GM20000 (cell line): Measurements from ENCODE around the gene SLC1A2.
"Not testable (repeated sequence)": the region's sequence is repeated elsewhere in the genome, so short reads cannot be mapped to it uniquely, and the experiment has no call there.

Source experiments
- DNase-seq: peaks from one replicate; pipeline ENCODE4 v3.0.0; 2012; ENCODE audit warnings: low spot score
- TF ChIP-seq, protein P1 (sequence below): IDR thresholded peaks from 2 replicates; pipeline ENCODE4 v1.5.1; 2012; ENCODE audit warnings: mild to moderate bottlenecking, control low read depth; ENCODE audit errors: extremely low read depth, missing control alignments

Gene SLC1A2

DNA sequence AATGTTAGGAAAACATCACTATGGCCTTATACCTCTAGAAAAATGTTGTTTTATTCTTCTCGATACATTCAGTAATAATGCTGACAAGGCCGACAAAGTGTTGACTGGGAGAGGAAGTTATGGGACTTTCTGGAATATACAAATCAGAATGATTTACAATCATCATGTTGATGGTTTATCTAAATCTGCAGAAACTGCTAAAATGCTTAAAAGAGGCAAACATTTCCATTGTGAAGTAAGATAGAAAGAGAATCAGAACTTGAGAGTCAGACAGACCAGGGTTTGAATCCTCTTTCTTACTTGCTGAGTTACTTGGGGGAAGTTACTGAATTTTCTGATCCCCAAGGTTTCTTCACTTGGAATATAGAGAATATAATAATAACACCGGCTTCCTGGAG is 191.0 kb downstream of the SLC1A2 start:
- no peak for DNase-seq
- TF ChIP-seq, protein P1, sequence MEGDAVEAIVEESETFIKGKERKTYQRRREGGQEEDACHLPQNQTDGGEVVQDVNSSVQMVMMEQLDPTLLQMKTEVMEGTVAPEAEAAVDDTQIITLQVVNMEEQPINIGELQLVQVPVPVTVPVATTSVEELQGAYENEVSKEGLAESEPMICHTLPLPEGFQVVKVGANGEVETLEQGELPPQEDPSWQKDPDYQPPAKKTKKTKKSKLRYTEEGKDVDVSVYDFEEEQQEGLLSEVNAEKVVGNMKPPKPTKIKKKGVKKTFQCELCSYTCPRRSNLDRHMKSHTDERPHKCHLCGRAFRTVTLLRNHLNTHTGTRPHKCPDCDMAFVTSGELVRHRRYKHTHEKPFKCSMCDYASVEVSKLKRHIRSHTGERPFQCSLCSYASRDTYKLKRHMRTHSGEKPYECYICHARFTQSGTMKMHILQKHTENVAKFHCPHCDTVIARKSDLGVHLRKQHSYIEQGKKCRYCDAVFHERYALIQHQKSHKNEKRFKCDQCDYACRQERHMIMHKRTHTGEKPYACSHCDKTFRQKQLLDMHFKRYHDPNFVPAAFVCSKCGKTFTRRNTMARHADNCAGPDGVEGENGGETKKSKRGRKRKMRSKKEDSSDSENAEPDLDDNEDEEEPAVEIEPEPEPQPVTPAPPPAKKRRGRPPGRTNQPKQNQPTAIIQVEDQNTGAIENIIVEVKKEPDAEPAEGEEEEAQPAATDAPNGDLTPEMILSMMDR, result no peak

DNA sequence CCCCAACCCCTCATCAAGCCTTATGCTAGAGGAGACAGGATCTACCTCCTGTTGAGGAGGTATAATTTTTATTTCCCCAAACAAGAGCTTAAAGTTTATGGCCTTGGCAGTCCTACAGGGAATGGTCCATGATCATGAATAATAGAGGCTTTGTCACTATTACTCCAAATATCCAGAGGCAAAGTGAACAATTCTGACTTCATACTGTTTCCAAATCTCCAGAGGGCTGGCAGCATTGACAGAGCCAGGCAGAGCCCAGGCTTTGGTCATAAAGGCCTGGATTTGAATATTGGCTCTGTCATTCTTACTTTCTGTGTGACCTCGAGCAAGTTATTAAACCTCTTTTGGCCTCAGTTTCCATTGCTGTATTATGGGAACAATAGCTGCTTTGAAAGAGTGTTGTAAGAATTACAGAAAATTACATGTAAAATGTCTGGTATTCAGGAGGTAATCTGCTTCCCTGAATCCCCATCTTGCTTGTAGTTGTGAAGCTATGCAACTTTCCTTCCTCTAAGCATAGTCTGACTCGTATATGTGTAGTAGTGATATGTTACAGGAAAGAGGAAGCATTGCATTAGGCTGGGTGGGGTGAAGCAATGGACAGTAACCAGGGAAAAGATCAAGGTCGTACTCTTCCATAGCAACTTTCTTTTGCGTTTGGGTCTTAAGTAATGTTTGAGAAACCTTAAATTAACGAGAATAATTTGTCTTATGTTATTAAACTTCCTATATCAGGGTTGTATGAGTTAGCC is 191.6 kb downstream of the SLC1A2 start:
- TF ChIP-seq, protein P1, result no peak
- no peak for DNase-seq

DNA sequence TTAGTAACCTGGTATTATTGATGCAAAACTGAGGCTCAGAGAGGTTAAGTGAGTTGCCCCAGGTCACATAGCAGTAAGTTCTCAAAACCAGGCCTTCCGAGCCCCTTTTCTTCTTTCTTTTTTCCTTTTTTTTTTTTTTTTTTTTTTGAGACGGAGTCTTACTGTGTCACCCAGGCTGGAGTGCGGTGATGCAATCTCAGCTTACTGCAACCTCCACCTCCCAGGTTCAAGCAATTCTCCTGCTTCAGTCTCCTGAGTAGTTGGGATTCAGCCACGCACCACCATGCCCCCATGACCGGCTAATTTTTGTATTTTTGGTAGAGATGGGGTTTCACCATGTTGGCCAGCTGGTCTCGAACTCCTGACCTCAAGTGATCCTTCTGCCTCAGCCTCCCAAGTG is 192.6 kb downstream of the SLC1A2 start:
- not testable (repeated sequence) for DNase-seq

DNA sequence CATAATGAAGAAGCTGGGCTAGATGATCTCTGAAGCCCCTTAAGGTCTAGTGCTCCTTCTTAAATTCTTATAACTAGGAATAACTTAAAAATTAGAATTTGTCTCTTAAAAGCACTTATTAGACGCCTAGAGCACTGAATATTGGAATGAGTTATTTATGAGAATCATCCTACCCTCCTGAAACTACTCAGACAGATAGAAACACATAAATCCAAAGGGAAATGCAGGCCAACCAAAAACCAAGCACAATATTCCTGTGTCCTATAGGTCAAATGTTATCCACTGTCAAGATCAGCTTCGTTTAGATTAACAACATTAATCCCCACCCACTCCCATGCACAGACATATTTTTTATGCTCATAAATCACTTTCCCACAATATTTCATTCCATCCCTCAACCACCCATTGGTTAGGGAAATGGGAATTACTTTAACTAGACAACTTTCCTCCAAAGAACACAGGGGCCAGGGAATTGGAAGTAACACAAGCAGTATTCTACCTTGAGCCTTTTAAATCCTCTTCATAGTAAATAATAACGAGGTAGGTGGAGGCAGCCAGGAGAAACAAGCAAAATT is 193.3 kb downstream of the SLC1A2 start:
- TF ChIP-seq, protein P1, result no peak
- no peak for DNase-seq

DNA sequence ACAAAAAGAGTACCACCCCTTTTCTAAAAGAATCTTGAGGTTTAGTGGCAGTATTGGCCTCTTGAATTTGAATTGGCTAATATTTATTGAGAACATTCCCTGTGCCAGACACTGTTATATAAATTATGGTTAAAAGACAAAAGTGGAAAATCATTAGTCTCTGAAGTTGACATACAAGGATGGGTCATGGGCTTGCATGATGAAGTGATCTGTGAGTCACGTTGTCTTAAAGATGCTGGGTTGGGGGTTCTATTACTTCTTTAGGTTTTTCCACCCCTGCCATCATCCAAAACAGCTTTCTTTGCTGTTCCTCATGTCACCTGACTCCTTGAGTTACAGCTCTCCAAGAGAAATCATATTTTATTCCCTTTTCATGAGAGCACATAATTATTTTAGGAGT is 195.4 kb downstream of the SLC1A2 start:
- TF ChIP-seq, protein P1, result no peak
- DNase-seq, result no peak

DNA sequence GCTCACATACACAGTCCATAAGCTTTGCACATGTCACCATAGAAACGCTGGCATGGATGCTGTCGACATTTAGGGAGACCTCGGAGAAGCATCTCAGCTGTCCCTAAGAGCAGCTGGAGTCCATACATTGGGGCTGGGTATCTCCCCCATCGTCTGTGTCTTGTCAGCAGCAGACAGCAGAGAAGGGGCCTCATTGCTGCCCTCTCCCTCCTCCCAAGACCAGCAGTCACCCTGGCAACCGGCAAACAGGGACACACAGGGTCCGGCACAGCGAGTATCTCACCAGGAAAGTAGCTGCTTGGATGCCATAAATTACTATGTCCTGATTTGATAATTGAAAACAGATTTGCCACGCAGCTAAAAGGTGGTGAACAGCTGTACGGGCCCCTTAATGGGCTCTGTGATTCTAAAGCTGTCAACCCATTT is 196.0 kb downstream of the SLC1A2 start:
- no peak for DNase-seq
- TF ChIP-seq, protein P1, result no peak

DNA sequence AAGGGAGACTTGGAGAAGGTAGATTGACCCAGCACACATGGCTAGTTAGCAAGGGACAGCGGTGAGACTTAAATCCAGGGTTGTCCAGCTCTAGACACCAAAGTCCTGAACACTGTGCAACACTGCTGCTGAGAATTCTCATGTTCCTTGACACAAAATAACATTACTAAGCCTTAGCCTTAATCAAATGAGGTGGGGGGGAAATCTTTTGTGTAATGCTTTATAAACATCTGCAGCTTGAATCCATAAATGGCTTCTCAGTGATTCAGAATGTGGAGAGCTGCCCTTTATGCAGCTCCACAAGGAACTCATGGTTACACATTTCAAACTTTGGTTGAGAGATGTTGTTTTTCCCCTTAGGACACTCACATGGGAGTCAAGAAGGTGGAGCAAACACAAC is 200.4 kb downstream of the SLC1A2 start:
- TF ChIP-seq, protein P1, result no peak
- DNase-seq, result no peak
